ENCODE data around the gene COPRS. TPM values are rescaled to one million over a fixed set of nuclear protein-coding genes. Genes with fewer than 3 reads are reported as not detected.
"Not testable (repeated sequence)": the region's sequence is repeated elsewhere in the genome, so short reads cannot be mapped to it uniquely, and the experiment has no call there.

COPRS gene
- polyA plus RNA-seq, 4 donors = 12.7 to 33.7 (median 32.2) TPM

DNA sequence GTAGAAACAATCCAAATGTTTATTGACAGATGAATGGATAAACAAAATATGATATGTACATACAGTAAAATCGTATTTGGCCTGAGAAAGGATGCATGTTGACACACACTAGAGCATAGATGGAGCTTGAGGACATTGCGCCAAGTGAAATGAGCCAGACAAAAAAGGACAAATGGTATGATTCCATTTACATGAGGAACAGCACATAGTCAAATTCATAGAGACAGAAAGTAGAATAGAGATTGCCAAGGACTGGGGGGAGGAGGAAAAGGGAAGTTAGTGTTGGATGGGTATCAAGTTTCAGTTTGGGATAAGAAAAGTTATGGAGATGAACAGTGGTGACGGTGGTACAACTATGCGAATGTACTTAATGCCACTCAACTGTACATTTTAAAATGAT is 47.9 kb downstream of the COPRS start:
- no peaks in the 10 kb centered on the region for H3K9me3 ChIP-seq (ENCODE audit: control insufficient read depth in 2 of 2, insufficient read depth in 1 of 2, low read depth in 1 of 2, low read length in 1 of 2)
- FAIRE-seq (no peak), DNase-seq (no peak)
- WGBS, 3 donors = 56 to 76% (median 76%) methylated on average over 4 of the region's 4 CpGs
- H3K36me3 ChIP-seq (ENCODE audit: control insufficient read depth in 3 of 3, insufficient read depth in 2 of 3, low read depth in 1 of 3, low read length in 3 of 3) = no peaks in the 10 kb centered on the region
- H3K27ac ChIP-seq (ENCODE audit: low read depth in 1 of 3, low read length in 2 of 3) = no peak overlapping the region
- no peaks in the 10 kb centered on the region for H3K27me3 ChIP-seq (ENCODE audit: control insufficient read depth in 3 of 3, insufficient read depth in 3 of 3, low read length in 3 of 3)
- no peak overlapping the region for H3K4me3 ChIP-seq (ENCODE audit: low read depth in 1 of 3, low read length in 3 of 3)
- peaks cover 0 to 10% (median 0%) of the 10 kb centered on the region in 3 donors for H3K4me1 ChIP-seq (ENCODE audit: control insufficient read depth in 3 of 3, insufficient read depth in 2 of 3, low read depth in 1 of 3, low read length in 2 of 3)

DNA sequence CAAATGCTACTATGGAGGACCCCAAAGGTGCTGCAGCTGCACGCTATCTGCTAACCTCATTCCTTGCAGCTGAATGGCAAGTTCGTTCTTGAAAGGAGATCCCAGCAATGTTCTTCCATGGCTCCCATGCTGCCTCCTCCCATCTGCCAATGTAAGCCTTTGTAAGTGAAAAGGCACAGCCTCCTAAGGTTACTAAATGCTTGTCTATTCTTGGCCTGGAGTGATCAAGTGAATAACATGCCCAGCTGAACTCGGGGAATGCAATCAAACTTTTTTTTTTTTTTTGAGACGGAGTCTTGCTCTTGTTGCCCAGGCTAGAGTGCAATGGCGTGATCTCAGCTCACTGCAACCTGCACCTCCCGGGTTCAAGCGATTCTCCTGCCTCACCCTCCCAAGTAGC is 49.2 kb downstream of the COPRS start:
- H3K4me1 ChIP-seq (ENCODE audit: control insufficient read depth in 3 of 3, insufficient read depth in 2 of 3, low read depth in 1 of 3, low read length in 2 of 3) = peaks cover 0 to 16% (median 0%) of the 10 kb centered on the region in 3 donors
- WGBS, 3 donors = 88 to 92% (median 89%) methylated on average over 7 of the region's 7 CpGs
- not testable (repeated sequence) for DNase-seq; H3K27ac ChIP-seq (ENCODE audit: low read depth in 1 of 3, low read length in 2 of 3); H3K36me3 ChIP-seq (ENCODE audit: control insufficient read depth in 3 of 3, insufficient read depth in 2 of 3, low read depth in 1 of 3, low read length in 3 of 3); H3K27me3 ChIP-seq (ENCODE audit: control insufficient read depth in 3 of 3, insufficient read depth in 3 of 3, low read length in 3 of 3); H3K9me3 ChIP-seq (ENCODE audit: control insufficient read depth in 2 of 2, insufficient read depth in 1 of 2, low read depth in 1 of 2, low read length in 1 of 2); FAIRE-seq; H3K4me3 ChIP-seq (ENCODE audit: low read depth in 1 of 3, low read length in 3 of 3)

DNA sequence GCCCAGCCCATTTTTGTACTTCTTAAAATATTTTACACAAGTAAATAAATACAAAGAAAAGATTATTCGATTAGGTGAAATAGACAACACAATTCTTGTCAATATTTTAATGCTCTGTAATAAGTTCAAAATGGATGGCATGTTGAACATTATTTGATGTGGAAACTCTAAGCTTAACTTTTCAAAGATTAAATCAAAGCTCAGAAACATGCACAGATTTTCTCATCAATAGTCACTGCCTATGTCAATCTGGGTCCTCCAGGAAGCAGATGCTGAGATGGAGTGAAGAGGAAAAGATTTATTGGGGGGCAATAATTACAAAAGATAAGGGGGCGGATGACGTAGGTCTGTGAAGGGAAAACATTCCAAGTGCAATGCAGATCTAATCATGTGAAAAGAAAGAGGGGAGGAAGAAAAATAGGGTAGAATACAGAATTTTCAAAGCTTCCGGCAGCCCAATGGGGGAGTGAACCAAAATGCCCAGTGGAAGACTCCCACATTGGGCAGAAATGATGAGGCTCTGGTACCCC is 50.5 kb downstream of the COPRS start:
- FAIRE-seq (no peak), DNase-seq (peak; percentile 56 to 77)
- Histone ChIP-seq H3K4me3 (ENCODE audit: low read depth in 1 of 3, low read length in 3 of 3) (no peak overlapping the region), H3K27me3 (ENCODE audit: control insufficient read depth in 3 of 3, insufficient read depth in 3 of 3, low read length in 3 of 3) (no peaks in the 10 kb centered on the region), H3K9me3 (ENCODE audit: control insufficient read depth in 2 of 2, insufficient read depth in 1 of 2, low read depth in 1 of 2, low read length in 1 of 2) (no peaks in the 10 kb centered on the region), H3K36me3 (ENCODE audit: control insufficient read depth in 3 of 3, insufficient read depth in 2 of 3, low read depth in 1 of 3, low read length in 3 of 3) (no peaks in the 10 kb centered on the region), H3K27ac (ENCODE audit: low read depth in 1 of 3, low read length in 2 of 3) (peak overlapping the region in 1 of 3 donors; percentile 25), H3K4me1 (ENCODE audit: control insufficient read depth in 3 of 3, insufficient read depth in 2 of 3, low read depth in 1 of 3, low read length in 2 of 3) (peaks cover 0 to 21% (median 0%) of the 10 kb centered on the region in 3 donors)
- WGBS, 3 donors = 22 to 68% (median 40%) methylated on average over 4 of the region's 4 CpGs

DNA sequence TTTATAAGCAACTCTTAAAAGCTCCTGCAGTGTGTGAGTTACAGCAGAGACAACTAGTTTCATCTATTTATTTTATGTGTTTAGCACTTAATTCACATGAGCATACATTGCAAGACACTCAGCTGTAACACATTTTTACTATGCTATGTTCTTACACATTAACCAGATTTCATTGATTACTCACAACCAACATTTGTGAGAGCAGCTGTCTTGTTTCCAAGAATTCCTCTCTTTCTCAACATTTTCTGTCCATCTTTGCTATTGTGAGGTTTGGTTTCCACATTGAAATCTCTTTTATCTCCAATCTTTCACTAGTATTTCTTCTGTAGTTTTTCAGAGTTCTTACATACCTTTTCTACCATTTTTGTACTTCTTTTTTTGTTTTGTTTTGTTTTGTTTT is 51.2 kb downstream of the COPRS start:
- peak in 1 of 2 donors; percentile 40 for DNase-seq

DNA sequence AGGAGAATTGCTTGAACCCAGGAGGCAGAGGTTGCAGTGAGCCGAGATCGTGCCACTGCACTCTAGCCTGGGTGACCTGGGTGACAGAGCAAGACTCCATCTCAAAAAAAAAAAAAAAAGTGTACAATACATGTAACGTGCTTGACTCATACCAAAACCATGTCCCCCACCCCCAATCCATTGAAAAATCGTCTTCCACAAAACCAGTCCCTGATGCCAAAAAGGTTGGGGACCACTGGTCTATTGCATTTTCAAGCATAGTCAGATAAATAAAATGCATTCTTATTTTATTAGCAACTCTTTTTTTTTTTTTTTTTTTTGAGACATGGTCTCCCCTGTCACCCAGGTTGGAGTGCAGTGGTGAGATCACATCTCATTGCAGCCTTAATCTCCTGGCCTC is 52.1 kb downstream of the COPRS start:
- no peaks in the 10 kb centered on the region for H3K27me3 ChIP-seq (ENCODE audit: control insufficient read depth in 3 of 3, insufficient read depth in 3 of 3, low read length in 3 of 3)
- no peak for DNase-seq
- H3K4me3 ChIP-seq (ENCODE audit: low read depth in 1 of 3, low read length in 3 of 3) = no peak overlapping the region
- no peak for FAIRE-seq
- 81 to 95% (median 93%) methylated on average over 4 of the region's 4 CpGs for WGBS, 3 donors
- H3K4me1 ChIP-seq (ENCODE audit: control insufficient read depth in 3 of 3, insufficient read depth in 2 of 3, low read depth in 1 of 3, low read length in 2 of 3) = peaks cover 0 to 31% (median 0%) of the 10 kb centered on the region in 3 donors
- H3K27ac ChIP-seq (ENCODE audit: low read depth in 1 of 3, low read length in 2 of 3) = no peak overlapping the region
- no peaks in the 10 kb centered on the region for H3K36me3 ChIP-seq (ENCODE audit: control insufficient read depth in 3 of 3, insufficient read depth in 2 of 3, low read depth in 1 of 3, low read length in 3 of 3)
- H3K9me3 ChIP-seq (ENCODE audit: control insufficient read depth in 2 of 2, insufficient read depth in 1 of 2, low read depth in 1 of 2, low read length in 1 of 2) = no peaks in the 10 kb centered on the region

More for the DNA sequence above, 51.2 kb downstream of the COPRS start:
- peak overlapping the region in 1 of 3 donors; percentile 44 for H3K27ac ChIP-seq (ENCODE audit: low read depth in 1 of 3, low read length in 2 of 3)
- no peaks in the 10 kb centered on the region for H3K27me3 ChIP-seq (ENCODE audit: control insufficient read depth in 3 of 3, insufficient read depth in 3 of 3, low read length in 3 of 3)
- no peaks in the 10 kb centered on the region for H3K9me3 ChIP-seq (ENCODE audit: control insufficient read depth in 2 of 2, insufficient read depth in 1 of 2, low read depth in 1 of 2, low read length in 1 of 2)
- peaks cover 0 to 27% (median 0%) of the 10 kb centered on the region in 3 donors for H3K4me1 ChIP-seq (ENCODE audit: control insufficient read depth in 3 of 3, insufficient read depth in 2 of 3, low read depth in 1 of 3, low read length in 2 of 3)
- H3K36me3 ChIP-seq (ENCODE audit: control insufficient read depth in 3 of 3, insufficient read depth in 2 of 3, low read depth in 1 of 3, low read length in 3 of 3) = no peaks in the 10 kb centered on the region
- FAIRE-seq = no peak
- no peak overlapping the region for H3K4me3 ChIP-seq (ENCODE audit: low read depth in 1 of 3, low read length in 3 of 3)

DNA sequence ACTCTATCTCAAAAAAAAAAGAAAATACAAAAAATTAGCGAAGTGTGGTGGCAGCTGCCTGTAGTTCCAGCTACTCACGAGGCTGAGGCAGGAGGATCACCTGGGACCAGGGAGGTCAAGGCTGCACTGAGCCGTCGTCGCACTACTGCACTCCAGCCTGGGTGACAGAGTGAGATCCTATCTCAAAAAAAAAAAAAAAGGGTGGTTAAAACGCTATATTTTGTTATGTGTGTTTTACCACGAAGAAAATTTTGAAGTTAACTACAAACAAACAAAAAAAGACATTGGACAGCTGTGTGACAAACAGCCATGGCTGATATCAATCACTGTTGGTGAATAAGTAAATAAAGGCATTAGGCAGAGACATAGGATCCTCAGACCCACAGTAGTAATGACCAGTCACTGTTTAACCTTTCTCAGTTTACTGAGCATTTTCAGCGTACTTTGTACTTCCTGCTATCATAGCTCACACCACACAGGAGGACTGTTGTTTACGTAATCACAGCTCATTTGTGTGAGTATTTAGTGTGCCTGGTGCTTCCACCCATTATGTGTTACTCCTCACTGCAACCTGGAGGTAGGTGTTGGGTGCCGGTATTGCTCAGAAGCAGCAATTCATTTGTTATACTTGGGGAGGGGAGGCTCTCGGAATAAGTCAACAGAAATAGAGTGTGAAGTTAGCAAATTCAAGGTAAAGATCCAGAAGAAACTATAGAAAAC is 55.4 kb downstream of the COPRS start:
- H3K36me3 ChIP-seq (ENCODE audit: control insufficient read depth in 3 of 3, insufficient read depth in 2 of 3, low read depth in 1 of 3, low read length in 3 of 3) = no peaks in the 10 kb centered on the region
- no peak overlapping the region for H3K4me3 ChIP-seq (ENCODE audit: low read depth in 1 of 3, low read length in 3 of 3)
- no peaks in the 10 kb centered on the region for H3K9me3 ChIP-seq (ENCODE audit: control insufficient read depth in 2 of 2, insufficient read depth in 1 of 2, low read depth in 1 of 2, low read length in 1 of 2)
- H3K27ac ChIP-seq (ENCODE audit: low read depth in 1 of 3, low read length in 2 of 3) = peak overlapping the region in 2 of 3 donors; percentile 32 to 55
- DNase-seq (peak; percentile 89 to 93), FAIRE-seq (no peak)
- 14 to 41% (median 25%) methylated on average over 11 of the region's 11 CpGs for WGBS, 3 donors
- peaks cover 0 to 24% (median 0%) of the 10 kb centered on the region in 3 donors for H3K4me1 ChIP-seq (ENCODE audit: control insufficient read depth in 3 of 3, insufficient read depth in 2 of 3, low read depth in 1 of 3, low read length in 2 of 3)
- no peaks in the 10 kb centered on the region for H3K27me3 ChIP-seq (ENCODE audit: control insufficient read depth in 3 of 3, insufficient read depth in 3 of 3, low read length in 3 of 3)

DNA sequence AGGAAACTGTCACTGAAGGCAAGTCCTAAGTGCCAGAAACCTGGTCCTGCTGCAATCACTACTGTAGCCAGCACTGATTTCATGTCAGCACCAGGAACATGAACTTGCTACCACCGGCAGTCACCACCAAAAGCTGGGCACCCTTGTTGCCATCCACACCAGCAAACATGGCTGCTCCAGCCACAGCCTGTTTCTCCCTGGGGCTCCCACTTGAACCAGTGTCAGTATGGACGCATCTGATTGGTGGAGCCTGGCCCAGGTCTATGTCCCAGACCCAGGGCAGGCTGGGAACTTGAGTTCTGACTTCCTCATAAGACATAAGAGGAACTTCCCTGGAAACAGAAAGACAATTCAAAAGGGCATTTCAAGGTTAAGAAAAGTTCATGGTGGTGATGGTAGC is 56.5 kb downstream of the COPRS start:
- Histone ChIP-seq H3K4me1 (ENCODE audit: control insufficient read depth in 3 of 3, insufficient read depth in 2 of 3, low read depth in 1 of 3, low read length in 2 of 3) (peaks cover 0 to 26% (median 0%) of the 10 kb centered on the region in 3 donors), H3K36me3 (ENCODE audit: control insufficient read depth in 3 of 3, insufficient read depth in 2 of 3, low read depth in 1 of 3, low read length in 3 of 3) (no peaks in the 10 kb centered on the region), H3K27ac (ENCODE audit: low read depth in 1 of 3, low read length in 2 of 3) (peak overlapping the region in 1 of 3 donors; percentile 55), H3K9me3 (ENCODE audit: control insufficient read depth in 2 of 2, insufficient read depth in 1 of 2, low read depth in 1 of 2, low read length in 1 of 2) (no peaks in the 10 kb centered on the region), H3K4me3 (ENCODE audit: low read depth in 1 of 3, low read length in 3 of 3) (no peak overlapping the region), H3K27me3 (ENCODE audit: control insufficient read depth in 3 of 3, insufficient read depth in 3 of 3, low read length in 3 of 3) (no peaks in the 10 kb centered on the region)
- FAIRE-seq = no peak
- peak; percentile 19 to 51 for DNase-seq
- 90 to 97% (median 91%) methylated on average over 2 of the region's 2 CpGs for WGBS, 3 donors
